Lower leg skin (tissue), 3 donors: ENCODE results near the gene HSFX1.

Source experiments
- POLR2A ChIP-seq, 2 donors: fragments of 450-650 bp; IDR thresholded peaks; one replicate each; pipeline ENCODE4 v1.6.1; 2016 to 2017; ENCODE audit warnings: antibody characterized with exemption in 2 of 2, mild to moderate bottlenecking in 1 of 2, moderate library complexity in 1 of 2
- TF ChIP-seq, protein P1 (sequence below), 3 donors: fragments of 450-650 bp; IDR thresholded peaks; one replicate each; pipeline ENCODE4 v1.5.1; 2016; ENCODE audit warnings: antibody characterized with exemption in 3 of 3, mild to moderate bottlenecking in 3 of 3, moderate library complexity in 2 of 3

DNA sequence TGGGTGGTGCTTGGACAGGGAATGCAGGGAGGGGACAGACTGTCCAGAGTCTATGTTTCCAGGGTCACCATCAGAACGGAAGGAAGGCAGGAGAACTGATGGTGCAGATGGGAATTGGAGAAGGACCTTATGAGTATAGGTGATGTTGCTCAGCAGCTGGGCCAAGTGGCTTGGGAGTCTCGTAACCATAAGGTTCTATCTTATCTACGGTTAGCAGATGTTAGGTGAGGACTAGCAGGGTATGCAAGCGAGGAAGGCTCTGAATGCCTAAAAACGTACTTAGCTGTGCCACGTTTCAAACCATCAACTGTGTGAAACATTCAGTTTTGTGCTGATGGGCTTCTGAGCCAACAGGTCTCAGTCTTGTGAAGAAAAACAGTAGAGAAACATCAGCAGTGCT, 30.2 kb downstream of the HSFX1 start:
- TF ChIP-seq, protein P1, sequence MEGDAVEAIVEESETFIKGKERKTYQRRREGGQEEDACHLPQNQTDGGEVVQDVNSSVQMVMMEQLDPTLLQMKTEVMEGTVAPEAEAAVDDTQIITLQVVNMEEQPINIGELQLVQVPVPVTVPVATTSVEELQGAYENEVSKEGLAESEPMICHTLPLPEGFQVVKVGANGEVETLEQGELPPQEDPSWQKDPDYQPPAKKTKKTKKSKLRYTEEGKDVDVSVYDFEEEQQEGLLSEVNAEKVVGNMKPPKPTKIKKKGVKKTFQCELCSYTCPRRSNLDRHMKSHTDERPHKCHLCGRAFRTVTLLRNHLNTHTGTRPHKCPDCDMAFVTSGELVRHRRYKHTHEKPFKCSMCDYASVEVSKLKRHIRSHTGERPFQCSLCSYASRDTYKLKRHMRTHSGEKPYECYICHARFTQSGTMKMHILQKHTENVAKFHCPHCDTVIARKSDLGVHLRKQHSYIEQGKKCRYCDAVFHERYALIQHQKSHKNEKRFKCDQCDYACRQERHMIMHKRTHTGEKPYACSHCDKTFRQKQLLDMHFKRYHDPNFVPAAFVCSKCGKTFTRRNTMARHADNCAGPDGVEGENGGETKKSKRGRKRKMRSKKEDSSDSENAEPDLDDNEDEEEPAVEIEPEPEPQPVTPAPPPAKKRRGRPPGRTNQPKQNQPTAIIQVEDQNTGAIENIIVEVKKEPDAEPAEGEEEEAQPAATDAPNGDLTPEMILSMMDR (IDR thresholded peaks at IDR 0.05) = no peak
- no peak for TF ChIP-seq POLR2A (IDR thresholded peaks at IDR 0.05)
